Stomach (tissue), 4 donors: ENCODE results near the gene SORCS2.

Source experiments
- POLR2A ChIP-seq, 4 donors: fragments of 450-650 bp; IDR thresholded peaks; one replicate each; pipeline ENCODE4 v1.6.1; 2016; ENCODE audit warnings: antibody characterized with exemption in 4 of 4, control low read depth in 2 of 4, mild to moderate bottlenecking in 1 of 4, moderate library complexity in 1 of 4
- POLR2AphosphoS5 ChIP-seq, 3 donors: sonication (generic); formaldehyde crosslinking; IDR thresholded peaks; one replicate each; pipeline ENCODE4 v1.6.1; 2016; ENCODE audit warnings: antibody characterized with exemption in 3 of 3
- TF ChIP-seq, protein P1 (sequence below), 7 experiments: fragments of 450-650 bp in 4 of 7; fragments of 200-600 bp in 3 of 7; sonication (generic) in 3 of 7; IDR thresholded peaks; one replicate each; pipeline ENCODE4 v1.5.1; 2016 to 2019; ENCODE audit warnings: antibody characterized with exemption in 7 of 7, control low read depth in 2 of 7, mild to moderate bottlenecking in 1 of 7

DNA sequence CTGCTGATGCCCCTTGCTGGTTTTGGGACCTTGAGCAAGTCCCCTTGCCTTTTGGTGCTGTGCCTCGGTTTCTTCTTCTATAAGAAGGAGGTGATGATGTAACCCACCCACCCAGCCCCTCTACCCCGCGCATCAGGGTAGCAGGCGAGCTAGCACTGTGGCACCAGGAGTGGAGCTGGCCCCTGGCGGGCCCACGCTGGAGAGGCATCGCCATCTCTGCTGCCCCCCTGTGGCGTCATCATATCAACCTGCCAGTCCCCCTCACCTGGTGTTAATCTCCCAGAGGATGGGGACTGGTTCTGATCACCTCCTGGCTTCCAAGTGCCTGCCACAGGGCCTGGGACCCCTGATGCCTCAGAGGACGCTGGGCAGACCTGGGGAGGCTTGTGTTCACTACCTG is 6.3 kb upstream of the SORCS2 start:
- TF ChIP-seq, protein P1, sequence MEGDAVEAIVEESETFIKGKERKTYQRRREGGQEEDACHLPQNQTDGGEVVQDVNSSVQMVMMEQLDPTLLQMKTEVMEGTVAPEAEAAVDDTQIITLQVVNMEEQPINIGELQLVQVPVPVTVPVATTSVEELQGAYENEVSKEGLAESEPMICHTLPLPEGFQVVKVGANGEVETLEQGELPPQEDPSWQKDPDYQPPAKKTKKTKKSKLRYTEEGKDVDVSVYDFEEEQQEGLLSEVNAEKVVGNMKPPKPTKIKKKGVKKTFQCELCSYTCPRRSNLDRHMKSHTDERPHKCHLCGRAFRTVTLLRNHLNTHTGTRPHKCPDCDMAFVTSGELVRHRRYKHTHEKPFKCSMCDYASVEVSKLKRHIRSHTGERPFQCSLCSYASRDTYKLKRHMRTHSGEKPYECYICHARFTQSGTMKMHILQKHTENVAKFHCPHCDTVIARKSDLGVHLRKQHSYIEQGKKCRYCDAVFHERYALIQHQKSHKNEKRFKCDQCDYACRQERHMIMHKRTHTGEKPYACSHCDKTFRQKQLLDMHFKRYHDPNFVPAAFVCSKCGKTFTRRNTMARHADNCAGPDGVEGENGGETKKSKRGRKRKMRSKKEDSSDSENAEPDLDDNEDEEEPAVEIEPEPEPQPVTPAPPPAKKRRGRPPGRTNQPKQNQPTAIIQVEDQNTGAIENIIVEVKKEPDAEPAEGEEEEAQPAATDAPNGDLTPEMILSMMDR (IDR thresholded peaks at IDR 0.05): no peak
- no peak for TF ChIP-seq POLR2A (IDR thresholded peaks at IDR 0.05)
- TF ChIP-seq POLR2AphosphoS5 (IDR thresholded peaks at IDR 0.05): no peak
